HepG2 (cell line): ENCODE measurements around the gene SETD1B. TPM values are rescaled to one million over a fixed set of nuclear protein-coding genes. Genes with fewer than 3 reads are reported as not detected.

Experiments
- CBX2 ChIP-seq, 2 experiments: fragments of 200-600 bp in 1 of 2; sonication (generic); formaldehyde crosslinking in 1 of 2; IDR thresholded peaks; 2 replicates each; pipeline versions ENCODE4 v1.7.0 to v1.8.1; 2018 to 2022; ENCODE audit warnings: low read depth in 2 of 2, low read length in 1 of 2, mild to moderate bottlenecking in 1 of 2, missing genetic modification reagents in 1 of 2
- FOXO4 ChIP-seq: sonication (generic); formaldehyde crosslinking; conservative IDR thresholded peaks from 2 replicates; pipeline ENCODE4 v1.8.1; 2023; ENCODE audit warnings: missing genetic modification reagents
- GPBP1L1 ChIP-seq: sonication (generic); formaldehyde crosslinking; IDR thresholded peaks from 2 replicates; pipeline ENCODE4 v1.5.0; 2020; ENCODE audit warnings: mild to moderate bottlenecking, missing genetic modification reagents
- HNF1B ChIP-seq: sonication (generic); formaldehyde crosslinking; IDR thresholded peaks from 2 replicates; pipeline ENCODE4 v1.5.1; 2020; ENCODE audit warnings: mild to moderate bottlenecking, moderate library complexity, missing genetic modification reagents
- HNRNPK ChIP-seq: fragments of 200-400 bp; formaldehyde crosslinking; IDR thresholded peaks from 2 replicates; pipeline ENCODE4 v1.6.1; 2018; ENCODE audit warnings: low read length, low read depth, moderate library complexity, mild to moderate bottlenecking; ENCODE audit not compliant: poor library complexity, severe bottlenecking
- KLF12 ChIP-seq: sonication (generic); formaldehyde crosslinking; IDR thresholded peaks from 2 replicates; pipeline ENCODE4 v1.4.0; 2020; ENCODE audit warnings: missing genetic modification reagents, borderline replicate concordance
- KLF16 ChIP-seq, 2 experiments: sonication (generic) in 1 of 2; formaldehyde crosslinking in 1 of 2; IDR thresholded peaks; 2 replicates each; pipeline versions ENCODE4 v1.6.1 to v1.8.0; 2016 to 2023; ENCODE audit warnings: missing genetic modification reagents in 2 of 2, missing compliant biosample characterization in 1 of 2
- MED13 ChIP-seq: sonication (generic); formaldehyde crosslinking; IDR thresholded peaks from 2 replicates; pipeline ENCODE4 v1.5.0; 2020; ENCODE audit warnings: missing genetic modification reagents
- PBX2 ChIP-seq: IDR thresholded peaks from 2 replicates; pipeline ENCODE4 v1.6.1; 2016; ENCODE audit warnings: control low read depth
- PHF21A ChIP-seq: sonication (generic); formaldehyde crosslinking; IDR thresholded peaks from 2 replicates; pipeline ENCODE4 v1.5.0; 2020; ENCODE audit warnings: mild to moderate bottlenecking, missing genetic modification reagents
- SOX6 ChIP-seq, 2 experiments: fragments of 450-650 bp in 1 of 2; sonication (generic) in 1 of 2; formaldehyde crosslinking in 1 of 2; IDR thresholded peaks; 2 replicates each; pipeline versions ENCODE4 v1.4.0 to v1.6.1; 2017 to 2020; ENCODE audit warnings: antibody characterized with exemption in 1 of 2, mild to moderate bottlenecking in 1 of 2, missing genetic modification reagents in 1 of 2
- YEATS4 ChIP-seq: sonication (generic); formaldehyde crosslinking; IDR thresholded peaks from 2 replicates; pipeline ENCODE4 v1.4.0; 2020; ENCODE audit warnings: missing genetic modification reagents, borderline replicate concordance
- ZNF10 ChIP-seq: sonication (generic); formaldehyde crosslinking; IDR thresholded peaks from 2 replicates; pipeline ENCODE4 v1.4.0; 2020; ENCODE audit warnings: mild to moderate bottlenecking, low read depth, missing genetic modification reagents, borderline replicate concordance
- ZNF574 ChIP-seq: sonication (generic); formaldehyde crosslinking; IDR thresholded peaks from 2 replicates; pipeline ENCODE4 v1.4.0; 2020; ENCODE audit warnings: missing genetic modification reagents
- ZNF768 ChIP-seq: sonication (generic); formaldehyde crosslinking; IDR thresholded peaks from 2 replicates; pipeline ENCODE4 v1.4.0; 2020; ENCODE audit warnings: missing genetic modification reagents
- ZNF800 ChIP-seq: sonication (generic); formaldehyde crosslinking; IDR thresholded peaks from 2 replicates; pipeline ENCODE4 v1.4.0; 2020; ENCODE audit warnings: missing genetic modification reagents
- polyA plus RNA-seq, 8 experiments: library from polyadenylated mRNA; depleted of rRNA in 3 of 8; stranded (reverse) in 7 of 8; unstranded in 1 of 8; fragments of >200 nt; fragmentation: Illumina TruSeq in 4 of 8; extraction: Trizol in 4 of 8; gene quantifications; 2 replicates each; pipeline versions ENCODE4 v1.2.1 to v1.2.3, GENCODE V29; 2011 to 2016; ENCODE audit warnings: low read depth in 4 of 8, missing spikeins in 1 of 8, mixed read lengths in 1 of 8; ENCODE audit not compliant: insufficient read depth in 1 of 8
- total RNA-seq, 5 experiments: library from RNA; depleted of rRNA; stranded (reverse); fragments of >200 nt; fragmentation: Illumina TruSeq; extraction: Trizol; gene quantifications; 2 replicates each; pipeline ENCODE4 v1.2.3, GENCODE V29; 2016; ENCODE audit warnings: low read depth in 1 of 5

The SETD1B gene
- total and polyA plus RNA-seq, 2 of the 13 experiments (the other 11 are each of a cell fraction or from before 2014, with no cell fraction given), result 1.1 to 1.4 TPM

- no peak for TF ChIP-seq GPBP1L1 (CRISPR knock-in tag)
- no peak for TF ChIP-seq ZNF10 (CRISPR knock-in tag)
- TF ChIP-seq HNRNPK, result no peak
- peak; percentile 80 for TF ChIP-seq PHF21A (CRISPR knock-in tag)
- TF ChIP-seq MED13, result no peak
- TF ChIP-seq CBX2 (IDR thresholded peaks at IDR 0.05; ENCODE audit: low read depth, low read length), result no peak
- TF ChIP-seq CBX2 (CRISPR knock-in tag; IDR thresholded peaks at IDR 0.05; ENCODE audit: low read depth), result no peak
- TF ChIP-seq ZNF768 (CRISPR knock-in tag), result no peak
- TF ChIP-seq KLF12 (CRISPR knock-in tag), result peak; percentile 70; the same call in 1 of the 2 replicates
- no peak for TF ChIP-seq PBX2
- no peak for TF ChIP-seq SOX6 (IDR thresholded peaks at IDR 0.05)
- TF ChIP-seq SOX6 (CRISPR knock-in tag; IDR thresholded peaks at IDR 0.05), result peak; percentile 42; the same call in 1 of the 2 replicates
- TF ChIP-seq HNF1B (CRISPR knock-in tag), result no peak
- TF ChIP-seq ZNF574 (CRISPR knock-in tag), result peak; percentile 25; the same call in 1 of the 2 replicates
- TF ChIP-seq KLF16 (CRISPR knock-in tag; IDR thresholded peaks at IDR 0.05), result no peak
- no peak for TF ChIP-seq FOXO4
- no peak for TF ChIP-seq ZNF800 (CRISPR knock-in tag)
- TF ChIP-seq YEATS4 (CRISPR knock-in tag), result no peak
Observed at GRCh38 chr12:121791671-121792551, 11.9 kb upstream of the SETD1B start (continued).
